Erythroblast (primary cell): ENCODE results near the gene FAM83B.

Experiments used
- GATA1 ChIP-seq: IDR thresholded peaks from 2 replicates; pipeline ENCODE4 v1.6.1; 2011; ENCODE audit warnings: low read depth, mild to moderate bottlenecking, control low read depth, low read length, moderate library complexity
- POLR2A ChIP-seq: IDR thresholded peaks from 2 replicates; pipeline ENCODE4 v1.6.1; 2011; ENCODE audit warnings: mild to moderate bottlenecking, low read length

DNA sequence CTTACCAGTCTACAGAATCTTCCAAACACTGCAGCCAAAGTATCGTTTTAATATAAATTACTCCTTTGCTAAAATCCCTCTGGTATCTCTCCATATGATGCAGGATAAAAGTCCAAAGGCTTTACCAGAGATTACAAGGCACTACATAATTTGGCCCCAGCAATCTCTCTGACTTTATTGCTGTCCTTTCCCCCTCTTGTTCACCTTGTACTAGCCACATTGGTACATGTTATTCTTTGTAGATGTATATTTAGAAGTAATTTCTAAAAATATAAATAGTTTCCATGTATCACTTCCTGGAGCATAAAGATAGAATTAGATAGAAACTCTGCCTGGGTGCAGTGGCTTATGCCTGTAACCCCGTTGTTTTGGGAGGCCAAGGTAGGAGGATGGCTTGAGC is 28.7 kb upstream of the FAM83B start:
- TF ChIP-seq POLR2A (no peak), GATA1 (no peak)
